Vagina (tissue), 2 donors: ENCODE results near the gene WWOX.

Experiments used
- CTCF ChIP-seq, 3 experiments: fragments of 450-650 bp in 2 of 3; fragments of 200-600 bp in 1 of 3; sonication (generic) in 1 of 3; IDR thresholded peaks; one replicate each; pipeline ENCODE4 v1.5.1; 2017 to 2019; ENCODE audit warnings: antibody characterized with exemption in 3 of 3, mild to moderate bottlenecking in 2 of 3, moderate library complexity in 2 of 3
- POLR2A ChIP-seq, 2 donors: fragments of 450-650 bp; IDR thresholded peaks; one replicate each; pipeline ENCODE4 v1.6.1; 2017; ENCODE audit warnings: antibody characterized with exemption in 2 of 2, mild to moderate bottlenecking in 2 of 2, moderate library complexity in 2 of 2
- POLR2AphosphoS5 ChIP-seq, 2 donors: sonication (generic); formaldehyde crosslinking; IDR thresholded peaks; one replicate each; pipeline ENCODE4 v1.9.0; 2017; ENCODE audit warnings: antibody characterized with exemption in 2 of 2, mild to moderate bottlenecking in 2 of 2, low read depth in 1 of 2; ENCODE audit not compliant: insufficient read depth in 1 of 2

GRCh38 chr16:79210607-79211006 is 1111.2 kb downstream of the WWOX start:
- TF ChIP-seq POLR2A (IDR thresholded peaks at IDR 0.05) (no peak), CTCF (IDR thresholded peaks at IDR 0.05) (no peak), POLR2AphosphoS5 (IDR thresholded peaks at IDR 0.05; ENCODE audit: insufficient read depth in 1 of 2, low read depth in 1 of 2) (no peak)
